OCI-LY3 (cell line): ENCODE measurements around the gene REEP2.

ENCODE experiments used
- EZH2phosphoT487 ChIP-seq: fragments of 200-600 bp; shearing (Covaris generic); IDR thresholded peaks from 2 replicates; pipeline ENCODE4 v1.6.1; 2018; ENCODE audit warnings: antibody characterized with exemption, mixed run types, low read depth
- TF ChIP-seq, protein P1 (sequence below): fragments of 200-600, 300-600 bp; sonication (generic); IDR thresholded peaks from 2 replicates; pipeline ENCODE4 v1.5.1; 2014; ENCODE audit warnings: antibody characterized with exemption, low read length, low read depth

DNA sequence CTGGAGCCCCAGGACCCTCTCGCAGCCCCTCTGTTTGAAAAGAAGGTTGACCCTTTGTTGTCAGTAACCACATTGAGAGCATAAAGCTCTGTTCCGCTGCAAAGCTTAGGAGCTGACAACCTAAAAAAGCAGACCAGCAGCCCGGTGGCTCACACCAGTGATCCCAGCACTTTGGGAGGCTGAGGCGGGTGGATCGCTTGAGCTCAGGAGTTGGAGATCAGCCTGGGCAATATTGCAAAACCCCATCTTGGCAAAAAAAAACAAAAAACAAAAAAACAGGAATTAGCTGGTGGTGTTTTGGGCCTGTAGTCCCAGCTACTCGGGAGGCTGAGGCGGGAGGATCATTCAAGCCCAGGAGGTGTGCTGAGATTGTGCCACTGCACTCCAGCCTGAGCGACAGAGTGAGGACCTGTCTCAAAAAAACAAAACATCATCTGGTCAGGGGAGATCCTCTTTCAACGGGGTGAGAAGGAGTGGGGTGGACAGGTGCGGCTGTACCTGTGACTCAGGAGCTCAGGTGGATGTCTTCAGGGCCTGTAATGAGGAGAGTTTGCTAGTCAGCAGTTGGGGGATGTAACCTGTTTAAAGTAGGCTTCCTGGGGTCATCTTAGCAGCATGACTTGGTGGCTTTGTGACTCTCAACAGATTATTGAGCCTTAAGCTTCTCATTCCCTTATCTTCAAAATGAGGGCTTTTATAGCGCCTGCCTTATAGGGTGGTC is 694 bp upstream of the REEP2 start:
- TF ChIP-seq, protein P1, sequence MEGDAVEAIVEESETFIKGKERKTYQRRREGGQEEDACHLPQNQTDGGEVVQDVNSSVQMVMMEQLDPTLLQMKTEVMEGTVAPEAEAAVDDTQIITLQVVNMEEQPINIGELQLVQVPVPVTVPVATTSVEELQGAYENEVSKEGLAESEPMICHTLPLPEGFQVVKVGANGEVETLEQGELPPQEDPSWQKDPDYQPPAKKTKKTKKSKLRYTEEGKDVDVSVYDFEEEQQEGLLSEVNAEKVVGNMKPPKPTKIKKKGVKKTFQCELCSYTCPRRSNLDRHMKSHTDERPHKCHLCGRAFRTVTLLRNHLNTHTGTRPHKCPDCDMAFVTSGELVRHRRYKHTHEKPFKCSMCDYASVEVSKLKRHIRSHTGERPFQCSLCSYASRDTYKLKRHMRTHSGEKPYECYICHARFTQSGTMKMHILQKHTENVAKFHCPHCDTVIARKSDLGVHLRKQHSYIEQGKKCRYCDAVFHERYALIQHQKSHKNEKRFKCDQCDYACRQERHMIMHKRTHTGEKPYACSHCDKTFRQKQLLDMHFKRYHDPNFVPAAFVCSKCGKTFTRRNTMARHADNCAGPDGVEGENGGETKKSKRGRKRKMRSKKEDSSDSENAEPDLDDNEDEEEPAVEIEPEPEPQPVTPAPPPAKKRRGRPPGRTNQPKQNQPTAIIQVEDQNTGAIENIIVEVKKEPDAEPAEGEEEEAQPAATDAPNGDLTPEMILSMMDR: no peak
- no peak for TF ChIP-seq EZH2phosphoT487
